A204.1 (cell line): ENCODE measurements around the gene TRMO.

Experiments used
- FAIRE-seq: peaks from 2 replicates; lab custom pipeline; 2012; peaks lifted over from hg19 to GRCh38; lab: Jason Lieb, UNC

Gene TRMO

GRCh38 chr9:97936998-97937397 is 14.7 kb upstream of the TRMO start:
- no peak for FAIRE-seq

DNA sequence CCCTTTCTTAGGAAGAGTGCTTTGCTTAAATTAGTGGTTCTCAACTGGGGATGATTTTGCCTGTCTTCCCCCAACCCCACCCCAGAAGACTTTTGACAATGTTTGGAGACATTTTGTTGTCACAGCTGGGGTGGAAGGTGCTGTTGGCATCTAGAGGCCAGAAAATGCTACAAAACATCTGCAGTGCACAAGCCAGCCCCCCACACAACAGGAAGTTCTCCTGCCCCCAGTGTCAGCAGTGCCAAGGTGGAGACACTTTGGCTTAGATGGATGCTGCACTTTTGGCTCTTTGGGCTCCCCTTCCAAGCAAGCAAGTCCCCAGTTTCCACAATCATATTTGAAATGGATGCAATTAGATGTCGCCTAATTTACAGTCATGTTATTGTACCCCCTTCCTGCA is 13.0 kb upstream of the TRMO start:
- no peak for FAIRE-seq

- no peak for FAIRE-seq
Measured at GRCh38 chr9:97934321-97935115, 12.2 kb upstream of the TRMO start.

DNA sequence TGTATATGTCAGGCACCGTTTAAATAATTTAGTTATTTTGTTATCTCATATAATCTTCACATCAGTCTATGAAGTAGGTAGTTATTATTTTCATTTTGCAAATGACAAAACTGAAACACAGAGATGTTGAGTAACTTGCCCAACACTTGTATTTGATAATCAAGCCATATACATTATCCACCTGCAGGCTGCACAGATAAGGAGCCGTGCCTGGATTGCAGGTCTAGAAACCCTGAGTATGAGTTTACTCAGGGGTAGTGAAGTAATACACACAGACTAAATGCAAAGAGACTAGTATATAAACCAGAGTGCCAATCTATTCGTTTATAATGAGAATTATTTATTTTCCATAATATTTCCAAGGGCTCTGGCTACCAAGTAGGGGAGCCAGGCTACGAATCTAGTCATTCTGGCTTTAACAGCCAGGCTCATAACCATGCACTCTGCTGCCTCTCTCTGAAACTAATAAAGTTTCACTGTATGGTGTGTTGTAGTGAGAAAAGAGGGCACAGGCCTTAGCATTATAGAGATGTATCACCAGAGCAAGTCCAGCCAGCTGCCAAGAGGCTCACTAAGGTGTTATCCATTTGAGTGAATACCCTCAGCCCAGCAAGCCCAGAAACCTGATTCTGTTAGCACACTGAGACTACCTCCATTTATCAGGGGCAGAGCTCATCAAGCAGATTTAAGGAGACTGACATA is 11.1 kb upstream of the TRMO start:
- no peak for FAIRE-seq

DNA sequence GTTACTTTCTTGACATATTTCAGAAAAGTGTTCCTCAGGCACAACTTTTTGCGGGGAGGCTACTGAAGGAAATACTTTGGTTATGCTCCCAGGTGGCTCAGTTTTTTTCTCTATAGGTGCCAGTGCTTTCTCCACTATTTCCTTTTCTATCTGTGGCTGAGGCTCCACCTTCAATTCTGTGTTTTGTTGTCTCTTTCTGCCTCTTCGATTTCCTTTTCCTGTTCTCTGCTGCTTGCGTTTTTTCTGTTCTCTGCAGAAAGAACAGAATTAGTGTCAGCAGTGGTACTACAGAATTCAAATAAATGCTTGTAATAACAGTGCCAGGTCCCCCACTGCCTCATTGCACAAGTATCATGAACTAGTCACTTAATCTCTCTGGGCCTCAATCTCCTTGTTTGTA is 8.7 kb upstream of the TRMO start:
- FAIRE-seq = no peak

- peak; percentile 14 for FAIRE-seq
Measured at GRCh38 chr9:97928986-97929604, 6.8 kb upstream of the TRMO start.

- FAIRE-seq = no peak
Measured at GRCh38 chr9:97925497-97926334, 3.4 kb upstream of the TRMO start.

DNA sequence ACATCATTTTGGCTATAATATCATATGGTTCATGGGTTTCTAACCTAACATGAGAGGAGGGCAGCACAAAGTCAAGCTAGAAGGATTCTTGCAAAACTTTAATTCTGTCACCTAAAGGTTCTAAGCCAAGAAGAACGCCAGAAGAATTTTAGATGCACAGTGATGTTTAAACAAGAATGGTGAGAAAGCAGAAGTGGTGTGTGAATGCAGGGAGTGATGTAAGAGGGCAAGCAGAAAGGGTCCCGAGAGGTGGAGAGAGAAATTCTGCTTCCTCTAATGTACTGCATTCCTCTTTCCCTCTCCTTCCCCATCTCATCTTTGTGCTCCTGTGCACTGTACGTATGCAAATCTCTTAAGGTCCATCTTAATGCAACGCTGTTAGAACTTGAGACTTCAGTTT is 2.1 kb upstream of the TRMO start:
- FAIRE-seq = no peak

DNA sequence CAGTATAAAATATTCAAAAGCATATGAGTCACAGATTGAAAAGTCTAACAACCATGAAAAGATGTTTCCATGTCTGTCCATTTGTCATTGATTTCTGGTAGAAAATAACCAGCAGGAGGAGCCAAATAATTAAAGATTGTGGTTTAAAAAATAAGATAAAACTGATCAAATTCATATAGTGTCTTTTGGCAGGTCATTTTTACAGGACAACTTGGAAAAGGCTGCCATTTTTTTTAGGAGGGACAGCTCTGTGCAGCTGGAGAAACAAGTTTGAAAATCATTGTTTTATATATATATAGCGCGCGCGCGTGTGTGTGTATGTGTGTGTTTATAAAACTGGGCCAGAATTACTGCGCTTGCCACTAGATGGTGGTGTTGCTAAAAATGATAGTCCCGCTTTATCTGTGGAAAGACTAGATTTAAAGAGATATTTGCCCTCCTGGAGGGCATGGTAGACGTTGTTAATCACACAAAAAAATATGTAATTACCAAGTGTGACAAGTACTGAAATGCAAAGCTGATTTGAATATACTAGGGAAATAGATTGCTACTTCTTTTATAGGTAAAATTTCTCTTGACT is 1.3 kb upstream of the TRMO start:
- peak; percentile 74 for FAIRE-seq

DNA sequence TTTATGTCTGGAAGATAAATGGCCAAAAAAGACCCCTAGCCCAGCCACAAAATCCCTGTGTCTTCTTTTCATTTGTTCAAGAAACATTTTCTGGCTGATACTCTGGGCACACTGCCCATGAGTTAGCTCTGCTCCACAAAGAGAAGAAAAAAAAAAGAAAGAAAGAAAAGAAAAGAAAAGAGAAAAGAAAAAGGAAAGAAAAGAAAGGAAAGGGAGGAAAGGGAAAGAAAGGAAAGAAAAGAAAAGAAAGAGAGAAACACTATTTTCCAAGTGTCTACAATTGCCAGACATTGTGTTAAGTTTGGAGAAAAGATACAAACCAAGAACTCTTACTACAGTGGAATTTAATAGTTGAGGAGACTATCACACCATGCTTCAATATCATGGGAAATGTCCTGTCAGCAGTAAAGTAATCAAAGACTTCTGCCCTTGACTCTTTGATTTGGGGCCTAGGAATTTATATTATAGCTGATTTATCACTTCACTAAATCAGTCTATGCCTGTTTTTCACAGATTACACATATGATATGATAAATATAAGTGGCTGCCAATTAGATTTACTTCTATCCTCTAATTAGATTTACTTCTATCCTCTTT is 3.0 kb downstream of the TRMO start:
- FAIRE-seq = no peak

DNA sequence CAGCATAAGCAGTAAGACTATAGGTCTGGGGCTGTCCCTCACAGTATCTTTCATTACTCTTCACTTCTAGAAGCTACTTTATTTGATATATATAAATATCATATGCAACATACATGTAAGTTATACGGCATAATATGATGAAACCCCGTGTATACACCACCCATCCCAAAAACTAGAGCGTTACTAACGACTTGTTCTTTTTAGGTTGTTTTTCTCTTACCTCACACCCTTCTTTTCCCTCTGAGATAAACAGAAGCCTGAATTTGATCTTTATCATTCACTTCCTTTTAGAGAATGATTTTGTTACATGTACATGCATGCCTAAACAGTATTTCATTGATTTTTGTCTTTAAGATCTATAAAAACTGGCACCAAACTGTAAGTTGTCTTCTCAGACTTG is 3.7 kb downstream of the TRMO start:
- FAIRE-seq = no peak

DNA sequence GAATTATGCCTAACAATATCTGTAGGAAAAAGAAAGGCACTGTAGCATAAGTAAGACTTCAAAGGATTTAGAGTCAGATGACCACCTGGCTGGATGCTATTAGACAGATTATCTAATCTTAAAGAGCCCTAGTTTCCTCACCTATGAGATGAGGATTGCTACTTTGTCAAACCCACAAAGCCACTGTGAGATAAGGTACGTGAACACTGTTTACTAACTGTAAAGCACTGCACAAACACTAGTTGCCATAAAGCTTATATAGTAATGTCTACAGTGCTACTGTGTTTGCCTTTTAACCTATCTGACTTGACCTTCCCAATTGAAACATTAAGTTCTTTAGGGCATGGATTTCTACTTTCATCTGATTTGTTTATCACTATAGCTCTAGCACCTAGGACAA is 10.3 kb downstream of the TRMO start:
- FAIRE-seq = no peak

GRCh38 chr9:97911528-97911927 is 10.8 kb downstream of the TRMO start:
- FAIRE-seq = no peak

- FAIRE-seq = no peak
Measured at GRCh38 chr9:97910357-97910756, 11.9 kb downstream of the TRMO start.

- FAIRE-seq = no peak
Measured at GRCh38 chr9:97908705-97909104, 13.6 kb downstream of the TRMO start.

DNA sequence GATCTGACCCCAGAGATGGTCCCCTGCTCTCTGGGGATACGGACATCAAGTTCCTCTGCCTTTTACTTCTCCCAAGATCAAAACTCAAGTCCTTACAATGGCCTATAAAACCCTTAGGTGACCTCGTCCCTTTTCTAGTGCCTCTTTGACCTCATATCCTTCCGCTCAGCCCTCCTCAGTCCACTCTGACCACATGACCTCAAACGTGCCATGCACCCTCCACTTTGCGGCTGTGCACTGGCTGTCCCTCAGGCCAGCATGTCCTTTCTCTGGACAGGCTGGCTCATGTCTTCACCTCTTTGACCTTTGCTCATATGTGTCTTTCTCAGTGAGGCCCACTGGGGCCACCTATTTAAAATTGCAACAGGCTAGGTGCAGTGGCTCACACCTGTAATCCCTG is 14.7 kb downstream of the TRMO start:
- no peak for FAIRE-seq

- FAIRE-seq = no peak
Measured at GRCh38 chr9:97907046-97907445, 15.3 kb downstream of the TRMO start.

DNA sequence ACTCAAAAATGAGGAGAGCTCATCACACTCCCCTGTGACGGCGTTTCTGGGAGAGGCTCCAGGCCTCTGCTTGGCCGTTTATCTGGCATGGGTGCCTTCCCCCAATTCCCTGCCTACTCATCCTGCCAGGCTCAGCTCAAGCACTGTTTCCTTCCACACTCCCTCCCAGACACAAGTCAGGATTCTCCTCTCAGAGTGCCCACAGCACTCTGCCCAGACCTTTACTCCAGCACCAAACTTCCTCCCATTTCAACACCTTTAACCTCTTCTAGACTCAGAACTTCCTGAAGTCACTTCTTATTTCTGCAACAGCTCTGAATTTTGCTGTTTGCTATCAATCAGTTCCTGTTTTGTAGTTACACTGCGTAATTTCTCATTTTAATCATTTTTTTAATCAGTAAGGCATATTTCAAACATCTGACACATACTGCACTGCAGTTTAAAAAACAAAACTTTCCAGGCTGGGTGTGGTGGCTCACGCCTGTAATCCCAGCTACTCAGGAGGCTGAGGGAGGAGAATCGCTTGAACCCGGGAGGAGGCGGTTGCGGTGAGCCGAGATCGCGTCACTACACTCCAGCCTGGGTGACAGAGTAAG is 16.0 kb downstream of the TRMO start:
- no peak for FAIRE-seq

- FAIRE-seq = no peak
Measured at GRCh38 chr9:97905228-97905627, 17.1 kb downstream of the TRMO start.

DNA sequence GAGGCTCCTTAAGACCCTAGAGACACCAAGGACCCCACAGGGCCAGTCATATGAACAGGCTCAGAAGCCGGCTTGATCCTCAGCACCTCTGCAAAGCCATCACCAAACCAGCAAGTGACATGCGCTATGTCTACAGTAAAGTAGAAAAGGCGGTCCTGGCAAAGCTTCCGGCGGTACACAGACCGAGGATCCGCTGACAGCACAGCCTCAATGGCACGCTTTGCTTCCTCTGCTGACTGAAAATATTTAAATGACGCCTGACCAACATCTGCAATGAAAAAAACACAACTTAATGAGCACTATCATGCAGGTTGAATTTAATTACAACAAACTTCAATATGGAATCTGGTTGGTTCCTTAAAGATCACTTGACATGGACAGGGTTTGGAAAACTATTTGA is 17.6 kb downstream of the TRMO start:
- no peak for FAIRE-seq

- no peak for FAIRE-seq
Measured at GRCh38 chr9:97903177-97903576, 19.1 kb downstream of the TRMO start.
